WTC11 (cell line): Measurements from ENCODE around the gene FBLN2. TPM values are rescaled to one million over a fixed set of nuclear protein-coding genes. Genes with fewer than 3 reads are reported as not detected.
A peak's percentile ranks its signal among the peaks of the same experiment; 100 is the strongest.

Source experiments
- ATAC-seq: fragments of 200-7000 bp; cut with Tn5 transposase; 2 replicates; pipeline ENCODE4 v1.10.0; 2021; ENCODE audit warnings: mild to moderate bottlenecking, moderate library complexity
- CTCF ChIA-PET: fragments of 300-600 bp; sonication (Branson Sonifier 250); formaldehyde crosslinking; loops from one replicate; lab custom pipeline; 2021; ENCODE audit warnings: antibody characterized with exemption; lab: Charles Lee
- POLR2A ChIA-PET: fragments of 350-600 bp; sonication (Branson Sonifier 250); formaldehyde crosslinking; loops from one replicate; lab custom pipeline; 2021; ENCODE audit warnings: antibody characterized with exemption; lab: Charles Lee
- DNase-seq: peaks from one replicate; pipeline ENCODE4 v3.0.0; 2021; ENCODE audit warnings: low spot score
- H3K27ac Mint-ChIP-seq: 2 replicates; pipeline ENCODE4 v1.8.0; 2021; ENCODE audit warnings: mixed read lengths
- H3K27me3 Mint-ChIP-seq: 2 replicates; pipeline ENCODE4 v1.8.0; 2021; ENCODE audit warnings: low read depth, mild to moderate bottlenecking, moderate library complexity, mixed read lengths
- H3K36me3 Mint-ChIP-seq: 2 replicates; pipeline ENCODE4 v1.8.0; 2021; ENCODE audit warnings: mixed read lengths
- H3K4me1 Mint-ChIP-seq: 2 replicates; pipeline ENCODE4 v1.8.0; 2022; ENCODE audit warnings: mixed read lengths
- H3K4me3 Mint-ChIP-seq: 2 replicates; pipeline ENCODE4 v1.8.0; 2021; ENCODE audit warnings: mild to moderate bottlenecking, moderate library complexity, mixed read lengths
- H3K9me3 Mint-ChIP-seq: 2 replicates; pipeline ENCODE4 v1.8.0; 2021; ENCODE audit warnings: mixed read lengths
- FOXJ3 ChIP-seq: sonication (generic); formaldehyde crosslinking; IDR thresholded peaks from 2 replicates; pipeline ENCODE4 v1.9.0; 2021; ENCODE audit warnings: missing genetic modification reagents, mild to moderate bottlenecking, borderline replicate concordance
- MYBL2 ChIP-seq: sonication (generic); formaldehyde crosslinking; IDR thresholded peaks from 2 replicates; pipeline ENCODE4 v1.8.1; 2023; ENCODE audit warnings: mild to moderate bottlenecking, moderate library complexity, missing genetic modification reagents
- NFATC4 ChIP-seq: fragments of 250-450 bp; sonication (Bioruptor Pico); IDR thresholded peaks from 2 replicates; pipeline ENCODE4 v1.9.0; 2021; ENCODE audit warnings: mild to moderate bottlenecking
- TCF7 ChIP-seq: sonication (generic); formaldehyde crosslinking; IDR thresholded peaks from 2 replicates; pipeline ENCODE4 v1.8.0; 2022; ENCODE audit warnings: mild to moderate bottlenecking, low read depth, missing genetic modification reagents, moderate library complexity
- total RNA-seq: library from RNA; stranded (reverse); gene quantifications from 3 replicates; pipeline ENCODE4 v1.2.3, GENCODE V29; 2021
- TF ChIP-seq, protein P1 (sequence below): fragments of 250-450 bp; sonication (Bioruptor Pico); IDR thresholded peaks from 2 replicates; pipeline ENCODE4 v1.9.0; 2021; ENCODE audit warnings: mild to moderate bottlenecking
- TF ChIP-seq, protein P2 (sequence below): sonication (generic); formaldehyde crosslinking; IDR thresholded peaks from 2 replicates; pipeline ENCODE4 v1.8.0; 2023; ENCODE audit warnings: missing genetic modification reagents, mild to moderate bottlenecking, borderline replicate concordance
- TF ChIP-seq, protein P3 (sequence below): sonication (generic); formaldehyde crosslinking; conservative IDR thresholded peaks from 2 replicates; pipeline ENCODE4 v1.8.1; 2022; ENCODE audit warnings: mild to moderate bottlenecking, missing genetic modification reagents
- TF ChIP-seq, protein P4 (sequence below): sonication (generic); formaldehyde crosslinking; IDR thresholded peaks from 2 replicates; pipeline ENCODE4 v1.8.0; 2023; ENCODE audit warnings: mild to moderate bottlenecking, missing genetic modification reagents
- TF ChIP-seq, protein P5 (sequence below): sonication (generic); formaldehyde crosslinking; IDR thresholded peaks from 2 replicates; pipeline ENCODE4 v1.8.1; 2023; ENCODE audit warnings: mild to moderate bottlenecking, missing genetic modification reagents
- TF ChIP-seq, protein P6 (sequence below): sonication (generic); formaldehyde crosslinking; IDR thresholded peaks from 2 replicates; pipeline ENCODE4 v1.8.1; 2023; ENCODE audit warnings: mild to moderate bottlenecking, missing genetic modification reagents, borderline replicate concordance

FBLN2 gene
- total RNA-seq, 1 experiment from 2014 or later, result 20.7 TPM

DNA sequence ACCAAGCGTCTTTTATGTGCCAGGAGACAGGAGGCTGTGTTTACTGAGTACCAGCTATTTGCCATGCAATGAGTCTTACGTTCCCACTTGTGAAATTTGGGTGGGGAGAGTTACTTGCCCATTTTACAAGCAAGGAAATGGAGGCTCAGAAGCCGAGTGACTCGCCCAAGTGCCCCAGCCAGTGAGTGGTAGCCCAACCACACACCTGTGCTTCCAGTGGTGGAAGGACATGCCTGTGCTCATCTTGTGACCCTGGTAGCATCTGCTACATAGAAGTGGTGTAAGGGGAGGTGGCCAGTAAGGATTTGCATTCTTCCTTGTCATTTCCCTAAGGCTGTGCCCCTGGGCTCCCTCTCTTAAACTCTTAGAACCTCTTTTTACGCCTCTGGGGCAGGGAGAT is 49.3 kb downstream of the FBLN2 start (continued):
- TF ChIP-seq, protein P1, sequence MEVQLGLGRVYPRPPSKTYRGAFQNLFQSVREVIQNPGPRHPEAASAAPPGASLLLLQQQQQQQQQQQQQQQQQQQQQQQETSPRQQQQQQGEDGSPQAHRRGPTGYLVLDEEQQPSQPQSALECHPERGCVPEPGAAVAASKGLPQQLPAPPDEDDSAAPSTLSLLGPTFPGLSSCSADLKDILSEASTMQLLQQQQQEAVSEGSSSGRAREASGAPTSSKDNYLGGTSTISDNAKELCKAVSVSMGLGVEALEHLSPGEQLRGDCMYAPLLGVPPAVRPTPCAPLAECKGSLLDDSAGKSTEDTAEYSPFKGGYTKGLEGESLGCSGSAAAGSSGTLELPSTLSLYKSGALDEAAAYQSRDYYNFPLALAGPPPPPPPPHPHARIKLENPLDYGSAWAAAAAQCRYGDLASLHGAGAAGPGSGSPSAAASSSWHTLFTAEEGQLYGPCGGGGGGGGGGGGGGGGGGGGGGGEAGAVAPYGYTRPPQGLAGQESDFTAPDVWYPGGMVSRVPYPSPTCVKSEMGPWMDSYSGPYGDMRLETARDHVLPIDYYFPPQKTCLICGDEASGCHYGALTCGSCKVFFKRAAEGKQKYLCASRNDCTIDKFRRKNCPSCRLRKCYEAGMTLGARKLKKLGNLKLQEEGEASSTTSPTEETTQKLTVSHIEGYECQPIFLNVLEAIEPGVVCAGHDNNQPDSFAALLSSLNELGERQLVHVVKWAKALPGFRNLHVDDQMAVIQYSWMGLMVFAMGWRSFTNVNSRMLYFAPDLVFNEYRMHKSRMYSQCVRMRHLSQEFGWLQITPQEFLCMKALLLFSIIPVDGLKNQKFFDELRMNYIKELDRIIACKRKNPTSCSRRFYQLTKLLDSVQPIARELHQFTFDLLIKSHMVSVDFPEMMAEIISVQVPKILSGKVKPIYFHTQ (CRISPR knock-in tag), result no peak
- TF ChIP-seq, all 79 proteins: peak for 0

DNA sequence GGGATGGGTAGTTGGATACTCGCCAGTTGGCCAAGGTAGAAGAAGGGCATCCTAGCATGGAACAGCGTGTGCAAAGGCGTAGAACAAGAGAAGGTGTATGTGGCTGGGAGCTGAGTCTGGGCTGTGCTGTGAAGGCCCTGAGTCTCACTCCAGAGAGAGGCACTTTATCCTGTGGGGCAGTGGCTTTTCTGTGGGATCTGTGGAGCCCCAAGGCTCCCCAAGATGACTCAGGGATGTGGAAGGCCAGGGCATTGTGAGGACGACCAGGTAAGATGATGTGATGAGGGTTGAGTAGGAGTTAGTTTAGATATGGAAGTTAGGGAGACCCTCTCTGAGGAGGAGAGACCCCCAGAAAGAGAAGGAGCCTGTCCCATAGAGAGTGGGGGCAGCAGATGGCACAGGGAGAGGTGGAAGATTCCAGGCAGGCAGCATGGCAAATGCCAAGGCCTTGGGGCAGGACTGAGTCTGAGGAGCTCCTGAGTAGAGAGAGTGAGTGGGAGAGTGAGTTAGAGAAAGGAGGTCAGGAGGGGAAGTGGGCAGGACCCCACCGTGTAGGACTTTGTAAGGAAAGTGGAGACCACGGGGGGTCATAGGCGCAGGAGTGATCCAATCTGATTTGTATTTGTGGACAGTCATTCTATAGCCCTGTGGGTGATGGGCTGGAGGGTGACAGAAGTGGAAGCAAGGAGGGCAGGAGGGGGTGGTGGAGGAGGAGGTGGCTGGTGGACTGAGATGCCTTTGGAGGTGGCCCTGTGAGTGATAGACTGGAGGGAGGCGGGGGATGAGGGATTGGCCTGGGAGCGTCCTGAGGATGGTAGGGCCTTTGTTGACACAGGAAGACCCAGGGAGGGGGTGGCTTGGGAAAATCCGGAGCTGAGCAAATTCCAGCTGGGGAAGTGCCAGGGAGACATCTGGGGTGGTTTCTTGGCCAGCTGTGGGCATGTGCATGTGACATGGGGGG is 50.3 kb downstream of the FBLN2 start:
- DNase-seq (no peak), ATAC-seq (peak; percentile 69)
- Mint-ChIP-seq H3K4me1 (peaks cover 29% of the 10 kb centered on the region), H3K27me3 (0 out of 2 replicates have a peak, but pooled peaks cover 3% of the 10 kb centered on the region), H3K9me3 (no peaks in the 10 kb centered on the region), H3K36me3 (no peaks in the 10 kb centered on the region), H3K27ac (no peak overlapping the region), H3K4me3 (no peak overlapping the region)
- TF ChIP-seq, protein P2, sequence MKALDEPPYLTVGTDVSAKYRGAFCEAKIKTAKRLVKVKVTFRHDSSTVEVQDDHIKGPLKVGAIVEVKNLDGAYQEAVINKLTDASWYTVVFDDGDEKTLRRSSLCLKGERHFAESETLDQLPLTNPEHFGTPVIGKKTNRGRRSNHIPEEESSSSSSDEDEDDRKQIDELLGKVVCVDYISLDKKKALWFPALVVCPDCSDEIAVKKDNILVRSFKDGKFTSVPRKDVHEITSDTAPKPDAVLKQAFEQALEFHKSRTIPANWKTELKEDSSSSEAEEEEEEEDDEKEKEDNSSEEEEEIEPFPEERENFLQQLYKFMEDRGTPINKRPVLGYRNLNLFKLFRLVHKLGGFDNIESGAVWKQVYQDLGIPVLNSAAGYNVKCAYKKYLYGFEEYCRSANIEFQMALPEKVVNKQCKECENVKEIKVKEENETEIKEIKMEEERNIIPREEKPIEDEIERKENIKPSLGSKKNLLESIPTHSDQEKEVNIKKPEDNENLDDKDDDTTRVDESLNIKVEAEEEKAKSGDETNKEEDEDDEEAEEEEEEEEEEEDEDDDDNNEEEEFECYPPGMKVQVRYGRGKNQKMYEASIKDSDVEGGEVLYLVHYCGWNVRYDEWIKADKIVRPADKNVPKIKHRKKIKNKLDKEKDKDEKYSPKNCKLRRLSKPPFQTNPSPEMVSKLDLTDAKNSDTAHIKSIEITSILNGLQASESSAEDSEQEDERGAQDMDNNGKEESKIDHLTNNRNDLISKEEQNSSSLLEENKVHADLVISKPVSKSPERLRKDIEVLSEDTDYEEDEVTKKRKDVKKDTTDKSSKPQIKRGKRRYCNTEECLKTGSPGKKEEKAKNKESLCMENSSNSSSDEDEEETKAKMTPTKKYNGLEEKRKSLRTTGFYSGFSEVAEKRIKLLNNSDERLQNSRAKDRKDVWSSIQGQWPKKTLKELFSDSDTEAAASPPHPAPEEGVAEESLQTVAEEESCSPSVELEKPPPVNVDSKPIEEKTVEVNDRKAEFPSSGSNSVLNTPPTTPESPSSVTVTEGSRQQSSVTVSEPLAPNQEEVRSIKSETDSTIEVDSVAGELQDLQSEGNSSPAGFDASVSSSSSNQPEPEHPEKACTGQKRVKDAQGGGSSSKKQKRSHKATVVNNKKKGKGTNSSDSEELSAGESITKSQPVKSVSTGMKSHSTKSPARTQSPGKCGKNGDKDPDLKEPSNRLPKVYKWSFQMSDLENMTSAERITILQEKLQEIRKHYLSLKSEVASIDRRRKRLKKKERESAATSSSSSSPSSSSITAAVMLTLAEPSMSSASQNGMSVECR (CRISPR knock-in tag), result no peak
- TF ChIP-seq, protein P3, sequence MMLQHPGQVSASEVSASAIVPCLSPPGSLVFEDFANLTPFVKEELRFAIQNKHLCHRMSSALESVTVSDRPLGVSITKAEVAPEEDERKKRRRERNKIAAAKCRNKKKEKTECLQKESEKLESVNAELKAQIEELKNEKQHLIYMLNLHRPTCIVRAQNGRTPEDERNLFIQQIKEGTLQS (CRISPR knock-in tag), result no peak
- no peak for TF ChIP-seq FOXJ3 (CRISPR knock-in tag)
- no peak for TF ChIP-seq NFATC4 (CRISPR knock-in tag)
- TF ChIP-seq, protein P4, sequence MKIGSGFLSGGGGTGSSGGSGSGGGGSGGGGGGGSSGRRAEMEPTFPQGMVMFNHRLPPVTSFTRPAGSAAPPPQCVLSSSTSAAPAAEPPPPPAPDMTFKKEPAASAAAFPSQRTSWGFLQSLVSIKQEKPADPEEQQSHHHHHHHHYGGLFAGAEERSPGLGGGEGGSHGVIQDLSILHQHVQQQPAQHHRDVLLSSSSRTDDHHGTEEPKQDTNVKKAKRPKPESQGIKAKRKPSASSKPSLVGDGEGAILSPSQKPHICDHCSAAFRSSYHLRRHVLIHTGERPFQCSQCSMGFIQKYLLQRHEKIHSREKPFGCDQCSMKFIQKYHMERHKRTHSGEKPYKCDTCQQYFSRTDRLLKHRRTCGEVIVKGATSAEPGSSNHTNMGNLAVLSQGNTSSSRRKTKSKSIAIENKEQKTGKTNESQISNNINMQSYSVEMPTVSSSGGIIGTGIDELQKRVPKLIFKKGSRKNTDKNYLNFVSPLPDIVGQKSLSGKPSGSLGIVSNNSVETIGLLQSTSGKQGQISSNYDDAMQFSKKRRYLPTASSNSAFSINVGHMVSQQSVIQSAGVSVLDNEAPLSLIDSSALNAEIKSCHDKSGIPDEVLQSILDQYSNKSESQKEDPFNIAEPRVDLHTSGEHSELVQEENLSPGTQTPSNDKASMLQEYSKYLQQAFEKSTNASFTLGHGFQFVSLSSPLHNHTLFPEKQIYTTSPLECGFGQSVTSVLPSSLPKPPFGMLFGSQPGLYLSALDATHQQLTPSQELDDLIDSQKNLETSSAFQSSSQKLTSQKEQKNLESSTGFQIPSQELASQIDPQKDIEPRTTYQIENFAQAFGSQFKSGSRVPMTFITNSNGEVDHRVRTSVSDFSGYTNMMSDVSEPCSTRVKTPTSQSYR, result no peak
- TF ChIP-seq, protein P5, sequence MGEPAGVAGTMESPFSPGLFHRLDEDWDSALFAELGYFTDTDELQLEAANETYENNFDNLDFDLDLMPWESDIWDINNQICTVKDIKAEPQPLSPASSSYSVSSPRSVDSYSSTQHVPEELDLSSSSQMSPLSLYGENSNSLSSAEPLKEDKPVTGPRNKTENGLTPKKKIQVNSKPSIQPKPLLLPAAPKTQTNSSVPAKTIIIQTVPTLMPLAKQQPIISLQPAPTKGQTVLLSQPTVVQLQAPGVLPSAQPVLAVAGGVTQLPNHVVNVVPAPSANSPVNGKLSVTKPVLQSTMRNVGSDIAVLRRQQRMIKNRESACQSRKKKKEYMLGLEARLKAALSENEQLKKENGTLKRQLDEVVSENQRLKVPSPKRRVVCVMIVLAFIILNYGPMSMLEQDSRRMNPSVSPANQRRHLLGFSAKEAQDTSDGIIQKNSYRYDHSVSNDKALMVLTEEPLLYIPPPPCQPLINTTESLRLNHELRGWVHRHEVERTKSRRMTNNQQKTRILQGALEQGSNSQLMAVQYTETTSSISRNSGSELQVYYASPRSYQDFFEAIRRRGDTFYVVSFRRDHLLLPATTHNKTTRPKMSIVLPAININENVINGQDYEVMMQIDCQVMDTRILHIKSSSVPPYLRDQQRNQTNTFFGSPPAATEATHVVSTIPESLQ (CRISPR knock-in tag), result no peak
- TF ChIP-seq MYBL2 (CRISPR knock-in tag), result no peak
- no peak for TF ChIP-seq TCF7 (CRISPR knock-in tag)
- TF ChIP-seq, protein P6, sequence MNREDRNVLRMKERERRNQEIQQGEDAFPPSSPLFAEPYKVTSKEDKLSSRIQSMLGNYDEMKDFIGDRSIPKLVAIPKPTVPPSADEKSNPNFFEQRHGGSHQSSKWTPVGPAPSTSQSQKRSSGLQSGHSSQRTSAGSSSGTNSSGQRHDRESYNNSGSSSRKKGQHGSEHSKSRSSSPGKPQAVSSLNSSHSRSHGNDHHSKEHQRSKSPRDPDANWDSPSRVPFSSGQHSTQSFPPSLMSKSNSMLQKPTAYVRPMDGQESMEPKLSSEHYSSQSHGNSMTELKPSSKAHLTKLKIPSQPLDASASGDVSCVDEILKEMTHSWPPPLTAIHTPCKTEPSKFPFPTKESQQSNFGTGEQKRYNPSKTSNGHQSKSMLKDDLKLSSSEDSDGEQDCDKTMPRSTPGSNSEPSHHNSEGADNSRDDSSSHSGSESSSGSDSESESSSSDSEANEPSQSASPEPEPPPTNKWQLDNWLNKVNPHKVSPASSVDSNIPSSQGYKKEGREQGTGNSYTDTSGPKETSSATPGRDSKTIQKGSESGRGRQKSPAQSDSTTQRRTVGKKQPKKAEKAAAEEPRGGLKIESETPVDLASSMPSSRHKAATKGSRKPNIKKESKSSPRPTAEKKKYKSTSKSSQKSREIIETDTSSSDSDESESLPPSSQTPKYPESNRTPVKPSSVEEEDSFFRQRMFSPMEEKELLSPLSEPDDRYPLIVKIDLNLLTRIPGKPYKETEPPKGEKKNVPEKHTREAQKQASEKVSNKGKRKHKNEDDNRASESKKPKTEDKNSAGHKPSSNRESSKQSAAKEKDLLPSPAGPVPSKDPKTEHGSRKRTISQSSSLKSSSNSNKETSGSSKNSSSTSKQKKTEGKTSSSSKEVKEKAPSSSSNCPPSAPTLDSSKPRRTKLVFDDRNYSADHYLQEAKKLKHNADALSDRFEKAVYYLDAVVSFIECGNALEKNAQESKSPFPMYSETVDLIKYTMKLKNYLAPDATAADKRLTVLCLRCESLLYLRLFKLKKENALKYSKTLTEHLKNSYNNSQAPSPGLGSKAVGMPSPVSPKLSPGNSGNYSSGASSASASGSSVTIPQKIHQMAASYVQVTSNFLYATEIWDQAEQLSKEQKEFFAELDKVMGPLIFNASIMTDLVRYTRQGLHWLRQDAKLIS, result no peak
- ChIA-PET CTCF (interaction anchor here (0.7 to 1.3 kb wide), 2 partner anchors 49 to 410 kb away, joined by 3 to 4 read pairs; no protein-coding TSS in a partner anchor), POLR2A (interaction anchor here (0.9 kb wide), 1 partner anchor 36 kb away, joined by 3 read pairs; no protein-coding TSS in a partner anchor)
